Retinal pigment epithelial cell (primary cell): ENCODE measurements around the gene IER3.

Experiments
- DNase-seq: peaks from one replicate; pipeline ENCODE4 v3.0.0-alpha.2; 2010; ENCODE audit warnings: low read depth
- H3K4me3 ChIP-seq: 2 replicates; pipeline ENCODE4 v1.5.1; 2011; ENCODE audit warnings: mild to moderate bottlenecking, low read length, control low read depth, moderate library complexity
- CTCF ChIP-seq: conservative IDR thresholded peaks from 2 replicates; pipeline ENCODE4 v1.5.1; 2011; ENCODE audit warnings: low read depth, low read length, control low read depth, inconsistent platforms

IER3 gene

GRCh38 chr6:30703821-30704220, 40.5 kb downstream of the IER3 start:
- H3K4me3 ChIP-seq, result no peak overlapping the region
- no peak for DNase-seq

GRCh38 chr6:30703011-30703410, 41.3 kb downstream of the IER3 start:
- no peak overlapping the region for H3K4me3 ChIP-seq
- DNase-seq, result no peak
- TF ChIP-seq CTCF, result no peak

More at GRCh38 chr6:30703821-30704220, 40.5 kb downstream of the IER3 start:
- TF ChIP-seq CTCF, result no peak

GRCh38 chr6:30700340-30700739, 44.0 kb downstream of the IER3 start:
- no peak for DNase-seq
- TF ChIP-seq CTCF, result no peak
- no peak overlapping the region for H3K4me3 ChIP-seq

GRCh38 chr6:30696432-30696831, 47.9 kb downstream of the IER3 start:
- H3K4me3 ChIP-seq, result no peak overlapping the region
- no peak for DNase-seq
- no peak for TF ChIP-seq CTCF
